OCI-LY3 (cell line): ENCODE data around the gene EYA3.

Experiments used
- EZH2phosphoT487 ChIP-seq: fragments of 200-600 bp; shearing (Covaris generic); IDR thresholded peaks from 2 replicates; pipeline ENCODE4 v1.6.1; 2018; ENCODE audit warnings: antibody characterized with exemption, mixed run types, low read depth
- TF ChIP-seq, protein P1 (sequence below): fragments of 200-600, 300-600 bp; sonication (generic); IDR thresholded peaks from 2 replicates; pipeline ENCODE4 v1.5.1; 2014; ENCODE audit warnings: antibody characterized with exemption, low read length, low read depth

DNA sequence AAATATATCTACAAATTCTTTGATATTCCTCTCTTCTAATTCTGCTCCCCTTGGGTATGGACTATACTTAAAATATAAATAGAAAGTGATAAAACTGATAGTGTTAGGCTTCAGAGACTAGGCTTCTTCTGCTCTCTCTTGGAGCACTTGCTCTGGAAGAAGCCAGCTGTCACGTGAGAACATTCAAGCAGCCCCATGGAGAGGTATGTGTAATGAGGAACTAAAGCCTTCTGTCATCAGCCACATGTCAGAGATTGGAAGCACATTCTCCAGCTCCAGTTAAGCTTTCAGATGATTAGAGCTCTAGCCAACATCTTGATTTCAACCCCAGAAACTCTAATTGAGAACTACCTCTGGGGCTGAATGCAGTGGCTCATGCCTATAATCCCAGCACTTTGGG, 94.3 kb downstream of the EYA3 start:
- TF ChIP-seq, protein P1, sequence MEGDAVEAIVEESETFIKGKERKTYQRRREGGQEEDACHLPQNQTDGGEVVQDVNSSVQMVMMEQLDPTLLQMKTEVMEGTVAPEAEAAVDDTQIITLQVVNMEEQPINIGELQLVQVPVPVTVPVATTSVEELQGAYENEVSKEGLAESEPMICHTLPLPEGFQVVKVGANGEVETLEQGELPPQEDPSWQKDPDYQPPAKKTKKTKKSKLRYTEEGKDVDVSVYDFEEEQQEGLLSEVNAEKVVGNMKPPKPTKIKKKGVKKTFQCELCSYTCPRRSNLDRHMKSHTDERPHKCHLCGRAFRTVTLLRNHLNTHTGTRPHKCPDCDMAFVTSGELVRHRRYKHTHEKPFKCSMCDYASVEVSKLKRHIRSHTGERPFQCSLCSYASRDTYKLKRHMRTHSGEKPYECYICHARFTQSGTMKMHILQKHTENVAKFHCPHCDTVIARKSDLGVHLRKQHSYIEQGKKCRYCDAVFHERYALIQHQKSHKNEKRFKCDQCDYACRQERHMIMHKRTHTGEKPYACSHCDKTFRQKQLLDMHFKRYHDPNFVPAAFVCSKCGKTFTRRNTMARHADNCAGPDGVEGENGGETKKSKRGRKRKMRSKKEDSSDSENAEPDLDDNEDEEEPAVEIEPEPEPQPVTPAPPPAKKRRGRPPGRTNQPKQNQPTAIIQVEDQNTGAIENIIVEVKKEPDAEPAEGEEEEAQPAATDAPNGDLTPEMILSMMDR, result no peak
- TF ChIP-seq EZH2phosphoT487, result no peak
